NT2/D1 (cell line): ENCODE results near the gene DYNLT1.

ENCODE experiments used
- SUZ12 ChIP-seq: IDR thresholded peaks from 2 replicates; pipeline ENCODE4 v1.6.1; 2011; ENCODE audit not compliant: insufficient read length, insufficient read depth; ENCODE audit errors: extremely low read depth
- YY1 ChIP-seq: IDR thresholded peaks from 2 replicates; pipeline ENCODE4 v1.6.1; 2011; ENCODE audit not compliant: insufficient read length, insufficient read depth
- ZNF274 ChIP-seq: IDR thresholded peaks from 2 replicates; pipeline ENCODE4 v1.6.1; 2011; ENCODE audit warnings: mild to moderate bottlenecking, low read depth, low read length

DNA sequence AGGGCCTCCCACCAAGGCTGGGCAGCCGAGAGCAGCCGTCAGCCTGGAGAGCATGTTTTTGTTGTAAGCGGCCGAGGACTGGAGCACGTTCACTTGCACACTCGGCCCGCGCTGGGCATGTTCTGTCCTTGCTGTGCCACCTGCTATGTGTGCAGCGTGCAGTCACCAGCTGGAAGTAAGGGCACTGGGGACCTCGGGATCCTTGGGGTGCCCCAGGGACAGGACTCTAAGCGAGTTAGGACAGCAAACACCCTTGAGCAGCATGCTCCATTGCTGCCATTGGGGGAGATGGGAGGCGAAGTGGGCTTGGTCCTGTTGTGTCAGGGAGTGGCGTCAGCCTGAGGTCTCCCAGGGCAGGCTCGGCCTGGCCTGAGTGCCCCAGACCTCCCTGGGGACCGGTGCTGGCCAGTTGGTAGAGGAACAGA, 18.6 kb downstream of the DYNLT1 start:
- TF ChIP-seq ZNF274, result no peak
- TF ChIP-seq YY1, result no peak
- TF ChIP-seq SUZ12, result no peak
